GM13977 (cell line): ENCODE data around the gene IL32.
"Not testable (repeated sequence)": the region's sequence is repeated elsewhere in the genome, so short reads cannot be mapped to it uniquely, and the experiment has no call there.

ENCODE experiments used
- DNase-seq: peaks from one replicate; pipeline ENCODE4 v3.0.0; 2012; ENCODE audit warnings: low spot score
- in situ Hi-C: fragments of 300-500 bp; cut with MboI; formaldehyde crosslinking; loops from one replicate; pipeline ENCODE4 v1.12.0; 2022; ENCODE audit warnings: low sequenced_read_pairs, low pct_unique_long_range_greater_than_20kb, mixed read lengths, inconsistent platforms; ENCODE audit not compliant: unreplicated experiment
- TF ChIP-seq, protein P1 (sequence below): IDR thresholded peaks from 2 replicates; pipeline ENCODE4 v1.5.1; 2012; ENCODE audit warnings: mild to moderate bottlenecking, control low read depth; ENCODE audit not compliant: insufficient read depth; ENCODE audit errors: extremely low read depth, missing control alignments

IL32 gene

DNA sequence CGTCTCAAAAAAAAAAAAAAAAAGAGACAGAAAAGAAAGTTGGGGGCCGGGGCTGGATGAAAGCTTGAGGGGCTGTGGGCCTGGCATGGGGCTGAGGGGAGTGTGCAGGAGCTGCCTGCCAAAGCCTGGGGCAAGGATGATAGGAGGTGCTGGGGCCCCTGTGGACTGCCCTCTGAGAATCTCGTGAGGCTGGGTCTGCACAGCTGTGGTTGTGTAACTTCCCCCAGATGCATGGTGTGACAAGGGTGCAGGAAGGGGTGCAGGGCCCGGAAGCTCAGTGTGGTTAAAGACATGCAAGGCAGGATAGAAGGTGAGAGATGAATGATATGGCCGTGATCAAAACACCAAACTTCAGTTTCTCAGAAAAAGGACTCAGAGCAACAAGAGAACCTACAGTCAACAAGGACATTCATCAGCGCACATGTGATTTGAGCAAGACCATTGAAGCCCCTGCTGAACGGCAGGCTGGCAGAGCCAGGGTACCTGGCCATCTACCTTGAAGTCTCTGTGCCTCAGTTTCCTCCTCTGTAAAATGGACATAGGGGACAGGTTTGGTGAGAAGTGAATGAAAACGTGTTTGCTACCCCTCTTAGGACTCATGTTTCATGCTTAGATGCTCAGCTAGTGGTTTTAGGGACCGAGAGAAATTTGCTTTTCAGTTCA is 9.6 kb downstream of the IL32 start:
- TF ChIP-seq, protein P1, sequence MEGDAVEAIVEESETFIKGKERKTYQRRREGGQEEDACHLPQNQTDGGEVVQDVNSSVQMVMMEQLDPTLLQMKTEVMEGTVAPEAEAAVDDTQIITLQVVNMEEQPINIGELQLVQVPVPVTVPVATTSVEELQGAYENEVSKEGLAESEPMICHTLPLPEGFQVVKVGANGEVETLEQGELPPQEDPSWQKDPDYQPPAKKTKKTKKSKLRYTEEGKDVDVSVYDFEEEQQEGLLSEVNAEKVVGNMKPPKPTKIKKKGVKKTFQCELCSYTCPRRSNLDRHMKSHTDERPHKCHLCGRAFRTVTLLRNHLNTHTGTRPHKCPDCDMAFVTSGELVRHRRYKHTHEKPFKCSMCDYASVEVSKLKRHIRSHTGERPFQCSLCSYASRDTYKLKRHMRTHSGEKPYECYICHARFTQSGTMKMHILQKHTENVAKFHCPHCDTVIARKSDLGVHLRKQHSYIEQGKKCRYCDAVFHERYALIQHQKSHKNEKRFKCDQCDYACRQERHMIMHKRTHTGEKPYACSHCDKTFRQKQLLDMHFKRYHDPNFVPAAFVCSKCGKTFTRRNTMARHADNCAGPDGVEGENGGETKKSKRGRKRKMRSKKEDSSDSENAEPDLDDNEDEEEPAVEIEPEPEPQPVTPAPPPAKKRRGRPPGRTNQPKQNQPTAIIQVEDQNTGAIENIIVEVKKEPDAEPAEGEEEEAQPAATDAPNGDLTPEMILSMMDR: no peak
- in situ Hi-C loops: no loop called here
- peak; percentile 77 for DNase-seq

DNA sequence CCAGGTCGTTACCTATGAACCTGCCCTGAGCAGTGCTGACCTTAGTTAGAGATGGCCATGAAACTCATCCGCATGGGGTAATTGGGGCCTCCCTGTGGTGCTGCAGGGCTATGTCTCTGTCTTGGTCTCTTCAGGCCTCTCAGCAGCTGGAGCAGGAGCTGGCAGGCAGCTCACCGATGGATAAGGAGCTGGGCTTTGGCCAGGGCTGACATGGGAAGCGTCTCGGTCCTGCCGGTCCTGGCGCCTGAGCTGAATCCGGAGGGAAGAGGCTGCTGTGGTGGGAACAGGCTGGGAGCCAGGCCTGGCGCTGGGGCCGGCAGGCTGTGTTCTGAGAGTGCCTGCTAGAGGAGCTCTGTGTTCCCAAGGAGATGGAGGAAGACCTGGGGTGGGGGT is 10.1 kb downstream of the IL32 start:
- TF ChIP-seq, protein P1: no peak
- in situ Hi-C loops: no loop called here
- no peak for DNase-seq

DNA sequence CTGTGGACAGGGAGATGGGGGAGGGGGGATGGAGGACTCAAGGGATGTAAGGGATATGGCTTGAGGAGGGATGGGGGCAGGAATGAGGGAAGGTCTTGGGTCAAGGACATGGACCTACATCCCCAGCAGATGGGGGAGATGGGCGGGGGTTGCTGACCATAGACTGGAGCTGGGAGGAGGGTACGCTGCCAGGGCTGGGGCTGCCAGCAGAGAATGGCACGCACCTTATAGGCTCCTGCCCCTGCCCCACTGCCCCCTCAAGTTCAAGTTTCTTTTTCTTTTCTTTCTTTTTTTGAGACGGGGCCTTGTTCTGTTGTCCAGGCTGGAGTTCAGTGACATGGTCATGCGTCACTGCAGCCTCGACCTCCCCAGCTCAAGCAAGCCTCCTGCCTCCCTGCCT is 10.5 kb downstream of the IL32 start:
- in situ Hi-C loops: not testable (repeated sequence)

DNA sequence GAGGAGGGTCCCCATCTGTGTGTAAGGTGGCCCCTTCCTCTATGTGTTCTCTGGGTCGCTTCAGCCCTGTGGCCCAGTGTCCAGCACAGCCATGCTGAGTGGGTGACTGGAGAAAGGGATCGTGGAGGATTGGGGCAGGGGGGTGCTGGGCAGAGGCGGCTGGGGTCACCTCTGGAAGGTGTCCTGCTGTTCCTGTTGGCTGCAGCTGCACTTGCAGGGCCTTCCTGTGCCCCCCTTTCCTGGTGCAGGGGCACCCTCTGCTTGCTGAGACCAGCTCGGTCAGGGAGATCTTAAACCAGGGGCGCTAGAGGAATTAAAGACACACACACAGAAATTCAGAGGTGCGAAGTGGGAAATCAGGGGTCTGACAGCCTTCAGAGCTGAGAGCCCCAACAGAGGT is 11.1 kb downstream of the IL32 start:
- DNase-seq: no peak
- in situ Hi-C loops: no loop called here
- TF ChIP-seq, protein P1: no peak

More for the DNA sequence above, 10.5 kb downstream of the IL32 start:
- DNase-seq: not testable (repeated sequence)

DNA sequence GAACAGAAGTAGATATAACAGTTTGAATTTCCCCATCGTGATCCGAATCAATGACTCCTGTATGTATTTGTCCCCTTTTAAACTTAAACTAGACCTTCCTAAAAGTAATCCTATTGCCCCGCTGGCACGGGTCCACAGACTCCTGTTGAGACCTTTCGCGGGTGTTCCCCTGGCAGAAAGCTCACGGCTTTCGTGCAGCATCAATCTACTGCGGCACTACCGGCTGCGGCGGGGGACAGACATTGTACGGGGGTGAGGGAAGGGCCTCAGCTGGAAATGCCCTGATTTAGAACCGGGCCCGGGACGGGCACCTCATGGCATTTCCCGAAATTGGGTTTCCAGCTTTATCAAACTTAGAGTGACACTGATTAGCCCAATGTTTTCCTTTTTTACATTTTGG is 14.6 kb downstream of the IL32 start:
- in situ Hi-C loops: no loop called here
- TF ChIP-seq, protein P1: no peak
- DNase-seq: no peak

DNA sequence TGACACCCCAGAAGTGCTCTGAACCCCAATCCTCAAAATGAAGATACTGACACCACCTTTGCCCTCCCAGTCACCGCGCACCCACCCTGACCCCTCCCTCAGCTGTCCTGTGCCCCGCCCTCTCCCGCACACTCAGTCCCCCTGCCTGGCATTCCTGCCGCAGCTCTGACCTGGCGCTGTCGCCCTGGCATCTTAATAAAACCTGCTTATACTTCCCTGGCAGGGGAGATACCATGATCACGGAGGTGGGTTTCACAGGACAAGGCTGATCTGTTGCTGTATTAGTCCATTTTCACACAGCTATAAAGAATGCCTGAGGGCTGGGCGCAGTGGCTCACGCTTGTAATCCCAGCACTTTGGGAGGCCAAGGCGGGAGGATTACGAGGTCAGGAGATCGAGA is 16.5 kb downstream of the IL32 start:
- in situ Hi-C loops, DNase-seq: not testable (repeated sequence)

DNA sequence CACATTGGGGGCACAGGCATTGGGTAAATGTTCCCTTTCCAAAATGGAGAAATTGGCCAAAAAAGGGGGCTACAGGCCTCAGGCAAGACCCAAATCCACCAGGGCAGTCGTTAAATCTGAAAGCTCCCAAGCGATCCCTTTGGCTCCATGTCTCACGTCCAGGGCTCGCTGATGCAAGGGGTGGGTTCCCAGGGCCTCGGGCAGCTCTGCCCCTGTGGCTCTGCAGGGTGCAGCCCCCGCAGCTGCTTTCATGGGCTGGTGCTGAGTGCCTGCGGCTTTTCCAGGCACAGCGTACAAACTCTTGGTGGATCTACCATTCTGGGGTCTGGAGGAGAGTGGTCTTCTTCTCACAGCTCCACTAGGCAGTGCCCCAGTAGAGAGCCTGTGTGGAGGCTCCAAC is 18.0 kb downstream of the IL32 start:
- in situ Hi-C loops, DNase-seq: not testable (repeated sequence)

DNA sequence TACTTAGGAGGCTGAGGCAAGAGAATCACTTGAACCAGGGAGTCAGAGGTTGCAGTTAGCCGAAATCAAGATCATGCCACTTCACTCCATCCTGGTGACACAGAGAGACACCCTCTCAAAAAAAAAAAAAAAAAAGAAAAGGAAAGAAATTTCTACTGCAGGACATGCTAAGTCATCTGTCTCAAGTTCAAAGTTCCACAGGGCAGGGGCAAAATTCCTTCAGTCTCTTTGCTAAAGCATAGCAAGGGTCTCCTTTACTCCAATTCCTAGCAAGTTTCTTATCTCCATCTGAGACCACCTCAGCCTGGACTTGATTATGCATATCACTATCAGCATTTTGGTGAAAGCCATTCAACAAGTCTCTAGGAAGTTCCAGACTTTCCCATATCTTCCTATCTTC is 19.1 kb downstream of the IL32 start:
- in situ Hi-C loops: no loop called here
- TF ChIP-seq, protein P1: no peak
- DNase-seq: no peak
